Measurements from ENCODE around the gene PANK3. TPM values are rescaled to one million over a fixed set of nuclear protein-coding genes. Genes with fewer than 3 reads are reported as not detected.

The PANK3 gene
- polyA plus RNA-seq, 3 donors: 9.0 to 11.9 (median 9.3) TPM

DNA sequence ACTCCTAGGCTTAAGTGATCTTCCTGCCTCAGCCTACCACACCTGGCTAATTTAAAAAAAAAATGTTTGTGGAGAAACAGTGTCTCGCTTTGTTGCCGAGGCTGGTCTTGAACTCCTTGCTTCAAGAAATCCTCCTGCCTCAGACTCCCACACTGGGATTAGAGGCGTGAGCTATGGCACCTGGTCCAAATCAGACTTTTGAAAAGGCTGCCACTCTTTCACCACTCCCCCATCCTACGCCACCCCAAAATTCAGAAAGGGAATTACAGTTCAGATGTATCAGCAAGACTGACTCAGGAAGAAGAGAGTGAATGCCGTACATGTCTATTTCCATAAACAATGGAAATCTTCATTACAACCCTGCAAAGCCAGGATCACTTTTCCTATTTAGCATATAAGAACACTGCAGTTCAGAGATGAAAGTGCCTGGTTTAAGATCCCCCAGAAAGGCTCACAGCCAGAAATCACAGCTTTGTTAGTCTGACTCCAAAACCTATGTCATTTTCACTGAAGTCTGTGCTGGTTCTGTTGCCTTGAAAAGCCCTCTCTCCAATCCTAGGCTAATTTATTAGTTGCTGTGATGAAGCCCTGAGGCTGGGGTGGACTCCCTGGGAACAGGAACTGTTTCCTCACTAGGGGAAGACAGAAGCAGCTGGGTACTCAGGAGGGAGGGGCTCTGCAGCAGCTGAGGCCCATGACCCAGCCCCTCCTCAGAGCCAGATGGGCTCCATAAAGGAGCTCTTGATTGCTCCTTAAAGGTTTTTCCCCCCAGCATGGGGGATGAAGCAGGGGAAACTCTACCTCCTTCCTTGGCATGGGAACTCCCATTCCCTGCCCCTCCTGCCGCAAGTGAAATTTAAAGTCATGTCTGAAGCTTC lies 46.9 kb downstream of the PANK3 start:
- Histone ChIP-seq H3K4me2 (replicated peaks; ENCODE audit: extremely low read depth, low read length, poor library complexity, severe bottlenecking) (no peak overlapping the region), H3K79me2 (ENCODE audit: insufficient read depth, low read length) (no peaks in the 10 kb centered on the region), H3K27me3 (ENCODE audit: control insufficient read depth in 2 of 2, insufficient read depth in 2 of 2, low read length in 2 of 2) (peaks cover 31 to 40% of the 10 kb centered on the region in 2 donors), H4K20me1 (ENCODE audit: insufficient read depth, low read length) (no peaks in the 10 kb centered on the region), H3K9me3 (replicated peaks in 1 of 2; ENCODE audit: control insufficient read depth in 1 of 2, insufficient read depth in 1 of 2, low read length in 2 of 2) (peaks cover 11 to 19% of the 10 kb centered on the region in 2 donors), H3K27ac (ENCODE audit: low read depth in 1 of 2, low read length in 2 of 2) (no peak overlapping the region), H3K4me1 (ENCODE audit: control insufficient read depth in 1 of 2, insufficient read depth in 2 of 2, low read length in 2 of 2) (no peaks in the 10 kb centered on the region), H3K9ac (ENCODE audit: insufficient read depth, low read length, poor library complexity, severe bottlenecking) (no peak overlapping the region), H2AFZ (ENCODE audit: insufficient read depth, low read depth, low read length, poor library complexity, severe bottlenecking) (no peak overlapping the region), H3K4me3 (replicated peaks in 1 of 3; ENCODE audit: low read depth in 2 of 3, low read length in 3 of 3) (no peak overlapping the region), H3K36me3 (replicated peaks in 1 of 2; ENCODE audit: control insufficient read depth in 1 of 2, insufficient read depth in 2 of 2, low read length in 2 of 2) (no peaks in the 10 kb centered on the region)
- Mint-ChIP-seq H3K27me3 (ENCODE audit: low read depth in 3 of 3) (peaks cover 39 to 50% (median 44%) of the 10 kb centered on the region in 3 donors), H3K9me3 (peaks cover 7 to 21% (median 16%) of the 10 kb centered on the region in 7 donors), H3K27ac (no peak overlapping the region), H3K4me1 (peaks cover 10% of the 10 kb centered on the region), H3K4me3 (peak overlapping the region in 1 of 2 donors; percentile 30), H3K36me3 (peaks cover 0 to 14% of the 10 kb centered on the region in 2 donors)
- intact Hi-C loops (cut with micrococcal nuclease): no loop called here
- 88% methylated on average over 1 of the region's 6 CpGs for WGBS (ENCODE audit: insufficient coverage)
- TF ChIP-seq, protein P1, sequence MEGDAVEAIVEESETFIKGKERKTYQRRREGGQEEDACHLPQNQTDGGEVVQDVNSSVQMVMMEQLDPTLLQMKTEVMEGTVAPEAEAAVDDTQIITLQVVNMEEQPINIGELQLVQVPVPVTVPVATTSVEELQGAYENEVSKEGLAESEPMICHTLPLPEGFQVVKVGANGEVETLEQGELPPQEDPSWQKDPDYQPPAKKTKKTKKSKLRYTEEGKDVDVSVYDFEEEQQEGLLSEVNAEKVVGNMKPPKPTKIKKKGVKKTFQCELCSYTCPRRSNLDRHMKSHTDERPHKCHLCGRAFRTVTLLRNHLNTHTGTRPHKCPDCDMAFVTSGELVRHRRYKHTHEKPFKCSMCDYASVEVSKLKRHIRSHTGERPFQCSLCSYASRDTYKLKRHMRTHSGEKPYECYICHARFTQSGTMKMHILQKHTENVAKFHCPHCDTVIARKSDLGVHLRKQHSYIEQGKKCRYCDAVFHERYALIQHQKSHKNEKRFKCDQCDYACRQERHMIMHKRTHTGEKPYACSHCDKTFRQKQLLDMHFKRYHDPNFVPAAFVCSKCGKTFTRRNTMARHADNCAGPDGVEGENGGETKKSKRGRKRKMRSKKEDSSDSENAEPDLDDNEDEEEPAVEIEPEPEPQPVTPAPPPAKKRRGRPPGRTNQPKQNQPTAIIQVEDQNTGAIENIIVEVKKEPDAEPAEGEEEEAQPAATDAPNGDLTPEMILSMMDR (IDR thresholded peaks at IDR 0.05): no peak
- no peak for DNase-seq

- Histone ChIP-seq H3K36me3 (replicated peaks in 1 of 2; ENCODE audit: control insufficient read depth in 1 of 2, insufficient read depth in 2 of 2, low read length in 2 of 2) (peaks cover 0 to under 1% of the 10 kb centered on the region in 2 donors), H3K27me3 (ENCODE audit: control insufficient read depth in 2 of 2, insufficient read depth in 2 of 2, low read length in 2 of 2) (peaks cover 31 to 40% of the 10 kb centered on the region in 2 donors), H3K9me3 (replicated peaks in 1 of 2; ENCODE audit: control insufficient read depth in 1 of 2, insufficient read depth in 1 of 2, low read length in 2 of 2) (peaks cover 11 to 19% of the 10 kb centered on the region in 2 donors), H4K20me1 (ENCODE audit: insufficient read depth, low read length) (no peaks in the 10 kb centered on the region), H3K79me2 (ENCODE audit: insufficient read depth, low read length) (no peaks in the 10 kb centered on the region), H3K27ac (ENCODE audit: low read depth in 1 of 2, low read length in 2 of 2) (no peak overlapping the region), H3K4me2 (replicated peaks; ENCODE audit: extremely low read depth, low read length, poor library complexity, severe bottlenecking) (no peak overlapping the region), H3K9ac (ENCODE audit: insufficient read depth, low read length, poor library complexity, severe bottlenecking) (no peak overlapping the region), H3K4me3 (replicated peaks in 1 of 3; ENCODE audit: low read depth in 2 of 3, low read length in 3 of 3) (no peak overlapping the region), H2AFZ (ENCODE audit: insufficient read depth, low read depth, low read length, poor library complexity, severe bottlenecking) (no peak overlapping the region), H3K4me1 (ENCODE audit: control insufficient read depth in 1 of 2, insufficient read depth in 2 of 2, low read length in 2 of 2) (no peaks in the 10 kb centered on the region)
- DNase-seq: no peak
- Mint-ChIP-seq H3K36me3 (peaks cover 0 to 14% of the 10 kb centered on the region in 2 donors), H3K4me3 (peak overlapping the region in 1 of 2 donors; percentile 30), H3K27me3 (ENCODE audit: low read depth in 3 of 3) (peaks cover 40 to 53% (median 47%) of the 10 kb centered on the region in 3 donors), H3K9me3 (peaks cover 7 to 21% (median 16%) of the 10 kb centered on the region in 7 donors), H3K27ac (no peak overlapping the region), H3K4me1 (peaks cover 10% of the 10 kb centered on the region)
- TF ChIP-seq, protein P1 (IDR thresholded peaks at IDR 0.05): no peak
- intact Hi-C loops (cut with micrococcal nuclease): no loop called here
- 77% methylated on average over 3 of the region's 5 CpGs for WGBS (ENCODE audit: insufficient coverage)
Measured at GRCh38 chr5:168531191-168531590, 48.0 kb downstream of the PANK3 start.
